ENCODE results near the gene BPGM. TPM values are rescaled to one million over a fixed set of nuclear protein-coding genes. Genes with fewer than 3 reads are reported as not detected.
A peak's percentile ranks its signal among the peaks of the same experiment; 100 is the strongest.

BPGM gene
- total and polyA plus RNA-seq, 9 of the 15 experiments (the other 6 are each of a cell fraction or from before 2014, with no cell fraction given), result 14.1 to 46.1 (median 21.2) TPM

- TF ChIP-seq RUNX1 (IDR thresholded peaks at IDR 0.05; ENCODE audit: low read depth), result no peak
- TF ChIP-seq, protein P1, sequence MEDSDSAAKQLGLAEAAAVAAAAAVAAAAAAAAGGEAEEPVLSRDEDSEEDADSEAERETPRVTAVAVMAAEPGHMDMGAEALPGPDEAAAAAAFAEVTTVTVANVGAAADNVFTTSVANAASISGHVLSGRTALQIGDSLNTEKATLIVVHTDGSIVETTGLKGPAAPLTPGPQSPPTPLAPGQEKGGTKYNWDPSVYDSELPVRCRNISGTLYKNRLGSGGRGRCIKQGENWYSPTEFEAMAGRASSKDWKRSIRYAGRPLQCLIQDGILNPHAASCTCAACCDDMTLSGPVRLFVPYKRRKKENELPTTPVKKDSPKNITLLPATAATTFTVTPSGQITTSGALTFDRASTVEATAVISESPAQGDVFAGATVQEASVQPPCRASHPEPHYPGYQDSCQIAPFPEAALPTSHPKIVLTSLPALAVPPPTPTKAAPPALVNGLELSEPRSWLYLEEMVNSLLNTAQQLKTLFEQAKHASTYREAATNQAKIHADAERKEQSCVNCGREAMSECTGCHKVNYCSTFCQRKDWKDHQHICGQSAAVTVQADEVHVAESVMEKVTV (CRISPR knock-in tag; IDR thresholded peaks at IDR 0.05), result no peak
- no peak for TF ChIP-seq RBM17 (IDR thresholded peaks at IDR 0.05; ENCODE audit: borderline replicate concordance, low read depth, low read length)
- TF ChIP-seq MAFF (IDR thresholded peaks at IDR 0.05; ENCODE audit: low read length), result no peak
- TF ChIP-seq ID3 (CRISPR knock-in tag; IDR thresholded peaks at IDR 0.05), result no peak
- no peak for TF ChIP-seq ID3 (tag; IDR thresholded peaks at IDR 0.05)
- no peak for TF ChIP-seq PPARD (CRISPR knock-in tag; IDR thresholded peaks at IDR 0.05)
- no peak for TF ChIP-seq SMAD2 (IDR thresholded peaks at IDR 0.05; ENCODE audit: low read depth, low read length)
- TF ChIP-seq TRIM24 (IDR thresholded peaks at IDR 0.05), result peak; percentile 50 to 69; a peak in 3 of 4 replicates
- no peak for TF ChIP-seq NR3C1 (CRISPR knock-in tag; IDR thresholded peaks at IDR 0.05)
- TF ChIP-seq, protein P2, sequence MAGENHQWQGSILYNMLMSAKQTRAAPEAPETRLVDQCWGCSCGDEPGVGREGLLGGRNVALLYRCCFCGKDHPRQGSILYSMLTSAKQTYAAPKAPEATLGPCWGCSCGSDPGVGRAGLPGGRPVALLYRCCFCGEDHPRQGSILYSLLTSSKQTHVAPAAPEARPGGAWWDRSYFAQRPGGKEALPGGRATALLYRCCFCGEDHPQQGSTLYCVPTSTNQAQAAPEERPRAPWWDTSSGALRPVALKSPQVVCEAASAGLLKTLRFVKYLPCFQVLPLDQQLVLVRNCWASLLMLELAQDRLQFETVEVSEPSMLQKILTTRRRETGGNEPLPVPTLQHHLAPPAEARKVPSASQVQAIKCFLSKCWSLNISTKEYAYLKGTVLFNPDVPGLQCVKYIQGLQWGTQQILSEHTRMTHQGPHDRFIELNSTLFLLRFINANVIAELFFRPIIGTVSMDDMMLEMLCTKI (IDR thresholded peaks at IDR 0.05; ENCODE audit: partially characterized antibody), result no peak
- TF ChIP-seq, protein P3, sequence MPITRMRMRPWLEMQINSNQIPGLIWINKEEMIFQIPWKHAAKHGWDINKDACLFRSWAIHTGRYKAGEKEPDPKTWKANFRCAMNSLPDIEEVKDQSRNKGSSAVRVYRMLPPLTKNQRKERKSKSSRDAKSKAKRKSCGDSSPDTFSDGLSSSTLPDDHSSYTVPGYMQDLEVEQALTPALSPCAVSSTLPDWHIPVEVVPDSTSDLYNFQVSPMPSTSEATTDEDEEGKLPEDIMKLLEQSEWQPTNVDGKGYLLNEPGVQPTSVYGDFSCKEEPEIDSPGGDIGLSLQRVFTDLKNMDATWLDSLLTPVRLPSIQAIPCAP (CRISPR knock-in tag; IDR thresholded peaks at IDR 0.05; ENCODE audit: borderline replicate concordance), result no peak
- no peak for TF ChIP-seq ZNF584 (CRISPR knock-in tag; IDR thresholded peaks at IDR 0.05; ENCODE audit: low read depth)
- TF ChIP-seq E2F4 (CRISPR knock-in tag; IDR thresholded peaks at IDR 0.05; ENCODE audit: low read depth), result no peak
- TF ChIP-seq BRD9 (IDR thresholded peaks at IDR 0.05; ENCODE audit: low read depth, partially characterized antibody), result no peak
- TF ChIP-seq ZNF24 (IDR thresholded peaks at IDR 0.05), result no peak
- TF ChIP-seq, protein P4, sequence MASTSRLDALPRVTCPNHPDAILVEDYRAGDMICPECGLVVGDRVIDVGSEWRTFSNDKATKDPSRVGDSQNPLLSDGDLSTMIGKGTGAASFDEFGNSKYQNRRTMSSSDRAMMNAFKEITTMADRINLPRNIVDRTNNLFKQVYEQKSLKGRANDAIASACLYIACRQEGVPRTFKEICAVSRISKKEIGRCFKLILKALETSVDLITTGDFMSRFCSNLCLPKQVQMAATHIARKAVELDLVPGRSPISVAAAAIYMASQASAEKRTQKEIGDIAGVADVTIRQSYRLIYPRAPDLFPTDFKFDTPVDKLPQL (IDR thresholded peaks at IDR 0.05; ENCODE audit: extremely low read depth, insufficient read length), result no peak
- no peak for TF ChIP-seq PTTG1 (tag; IDR thresholded peaks at IDR 0.05; ENCODE audit: low read depth)
- no peak for TF ChIP-seq ZNF696 (CRISPR knock-in tag; conservative IDR thresholded peaks at IDR 0.05)
- no peak for TF ChIP-seq CBX1 (IDR thresholded peaks at IDR 0.05; ENCODE audit: low read depth)
- TF ChIP-seq ERF (CRISPR knock-in tag; IDR thresholded peaks at IDR 0.05), result no peak
- no peak for TF ChIP-seq ZNF174 (CRISPR knock-in tag; IDR thresholded peaks at IDR 0.05)
- no peak for TF ChIP-seq RBM22 (IDR thresholded peaks at IDR 0.05; ENCODE audit: low read depth, low read length, poor library complexity, severe bottlenecking)
Observed at GRCh38 chr7:134676743-134677142, 30.1 kb downstream of the BPGM start (continued).

Data from K562 (cell line).